Type B pancreatic cell (in vitro differentiated cells): ENCODE results near the gene SLC11A2. TPM values are rescaled to one million over a fixed set of nuclear protein-coding genes. Genes with fewer than 3 reads are reported as not detected.
A peak's percentile ranks its signal among the peaks of the same experiment; 100 is the strongest.

Experiments used
- DNase-seq: peaks from one replicate; pipeline ENCODE4 v3.0.0; 2021; ENCODE audit warnings: mixed read lengths; ENCODE audit not compliant: unreplicated experiment; ENCODE audit errors: extremely low spot score
- H3K27ac Mint-ChIP-seq: 2 replicates; pipeline ENCODE4 v1.8.0; 2021; ENCODE audit warnings: mild to moderate bottlenecking, mixed read lengths
- H3K27me3 Mint-ChIP-seq: 2 replicates; pipeline ENCODE4 v1.8.0; 2021; ENCODE audit warnings: mixed read lengths
- H3K36me3 Mint-ChIP-seq: 2 replicates; pipeline ENCODE4 v1.8.0; 2021; ENCODE audit warnings: mixed read lengths
- H3K4me1 Mint-ChIP-seq: one replicate; pipeline ENCODE4 v1.8.0; 2021; ENCODE audit warnings: mixed read lengths; ENCODE audit not compliant: unreplicated experiment
- H3K4me3 Mint-ChIP-seq: 2 replicates; pipeline ENCODE4 v1.8.0; 2021; ENCODE audit warnings: mild to moderate bottlenecking, mixed read lengths
- H3K9me3 Mint-ChIP-seq: 2 replicates; pipeline ENCODE4 v1.8.0; 2021; ENCODE audit warnings: mixed read lengths
- total RNA-seq: library from RNA; stranded (reverse); gene quantifications from 2 replicates; pipeline ENCODE4 v1.2.1, GENCODE V29; 2021; ENCODE audit warnings: low replicate concordance
- TF ChIP-seq, protein P1 (sequence below): fragments of 200-600 bp; sonication (generic); conservative IDR thresholded peaks from 2 replicates; pipeline ENCODE4 v1.5.0; 2021; ENCODE audit warnings: antibody characterized with exemption, mild to moderate bottlenecking

The SLC11A2 gene
- total RNA-seq, 1 donor from 2014 or later = 56.3 TPM

DNA sequence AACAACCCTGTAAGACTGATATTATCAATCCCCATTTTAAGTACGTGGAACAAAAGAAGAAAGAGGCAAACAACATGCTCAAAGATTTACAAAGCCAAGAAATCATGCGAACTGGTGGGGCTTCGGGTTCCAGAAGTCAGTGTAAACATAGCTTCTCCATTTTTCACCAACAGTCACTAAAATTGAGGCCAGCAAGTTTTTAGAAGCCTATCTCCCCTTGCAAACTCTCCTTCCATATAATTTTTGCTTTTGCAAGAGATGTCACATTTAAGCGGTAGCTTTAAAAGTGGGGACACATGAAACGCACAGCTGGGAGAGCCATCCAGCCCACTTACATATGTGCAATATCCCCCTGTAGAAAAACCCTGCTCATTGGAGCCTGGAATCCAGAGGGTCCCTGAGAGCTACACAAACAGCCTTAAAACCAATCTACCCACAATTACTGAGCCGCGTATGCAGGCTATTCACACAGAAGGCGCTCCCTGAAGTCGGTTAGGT lies 797 bp downstream of the SLC11A2 start:
- Mint-ChIP-seq H3K27ac (peak overlapping the region; percentile 86), H3K4me3 (peak overlapping the region; percentile 99), H3K9me3 (no peaks in the 10 kb centered on the region), H3K36me3 (no peaks in the 10 kb centered on the region), H3K27me3 (peaks cover 4% of the 10 kb centered on the region), H3K4me1 (peaks cover 48% of the 10 kb centered on the region)
- TF ChIP-seq, protein P1, sequence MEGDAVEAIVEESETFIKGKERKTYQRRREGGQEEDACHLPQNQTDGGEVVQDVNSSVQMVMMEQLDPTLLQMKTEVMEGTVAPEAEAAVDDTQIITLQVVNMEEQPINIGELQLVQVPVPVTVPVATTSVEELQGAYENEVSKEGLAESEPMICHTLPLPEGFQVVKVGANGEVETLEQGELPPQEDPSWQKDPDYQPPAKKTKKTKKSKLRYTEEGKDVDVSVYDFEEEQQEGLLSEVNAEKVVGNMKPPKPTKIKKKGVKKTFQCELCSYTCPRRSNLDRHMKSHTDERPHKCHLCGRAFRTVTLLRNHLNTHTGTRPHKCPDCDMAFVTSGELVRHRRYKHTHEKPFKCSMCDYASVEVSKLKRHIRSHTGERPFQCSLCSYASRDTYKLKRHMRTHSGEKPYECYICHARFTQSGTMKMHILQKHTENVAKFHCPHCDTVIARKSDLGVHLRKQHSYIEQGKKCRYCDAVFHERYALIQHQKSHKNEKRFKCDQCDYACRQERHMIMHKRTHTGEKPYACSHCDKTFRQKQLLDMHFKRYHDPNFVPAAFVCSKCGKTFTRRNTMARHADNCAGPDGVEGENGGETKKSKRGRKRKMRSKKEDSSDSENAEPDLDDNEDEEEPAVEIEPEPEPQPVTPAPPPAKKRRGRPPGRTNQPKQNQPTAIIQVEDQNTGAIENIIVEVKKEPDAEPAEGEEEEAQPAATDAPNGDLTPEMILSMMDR = no peak
- no peak for DNase-seq

DNA sequence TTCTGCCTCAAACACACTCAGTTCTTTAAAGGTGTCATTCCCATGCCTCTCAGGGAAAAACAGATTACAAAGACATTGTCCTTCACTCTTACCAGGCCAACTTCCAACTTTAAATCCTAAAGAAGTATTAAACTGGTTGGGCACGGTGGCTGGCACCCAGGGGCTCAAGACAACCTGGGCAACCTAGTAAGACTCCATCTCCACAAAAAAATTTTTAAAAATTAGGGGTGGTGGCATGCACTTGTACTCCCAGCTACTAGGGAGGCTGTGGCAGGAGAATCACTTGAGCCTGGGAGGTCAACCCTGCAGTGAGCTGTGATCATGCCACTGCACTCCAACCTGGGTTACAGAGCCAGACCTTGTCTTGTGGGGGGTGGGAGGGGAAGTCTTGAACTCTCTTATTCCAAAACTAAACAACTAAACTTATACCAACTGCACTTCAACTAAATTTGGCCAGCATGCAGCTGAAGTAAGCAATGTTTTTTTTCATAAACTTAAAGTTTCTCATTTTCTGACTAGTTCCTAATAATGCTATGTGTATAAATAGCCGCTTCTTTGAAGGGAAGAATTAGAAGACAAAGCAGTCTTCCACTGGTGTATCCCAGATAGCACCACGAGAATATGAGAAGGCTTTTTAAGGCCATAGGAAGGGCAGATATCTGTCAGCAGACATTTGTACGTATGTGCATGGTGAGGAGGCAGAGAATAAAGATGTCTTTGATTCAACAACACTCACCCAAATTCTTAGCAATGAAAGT lies 2.4 kb downstream of the SLC11A2 start:
- no peaks in the 10 kb centered on the region for H3K36me3 Mint-ChIP-seq
- H3K27me3 Mint-ChIP-seq = peaks cover 3% of the 10 kb centered on the region
- H3K4me1 Mint-ChIP-seq = peaks cover 40% of the 10 kb centered on the region
- DNase-seq = no peak
- TF ChIP-seq, protein P1 = no peak
- H3K27ac Mint-ChIP-seq = peak overlapping the region; percentile 86
- H3K9me3 Mint-ChIP-seq = no peaks in the 10 kb centered on the region
- H3K4me3 Mint-ChIP-seq = peak overlapping the region; percentile 99

DNA sequence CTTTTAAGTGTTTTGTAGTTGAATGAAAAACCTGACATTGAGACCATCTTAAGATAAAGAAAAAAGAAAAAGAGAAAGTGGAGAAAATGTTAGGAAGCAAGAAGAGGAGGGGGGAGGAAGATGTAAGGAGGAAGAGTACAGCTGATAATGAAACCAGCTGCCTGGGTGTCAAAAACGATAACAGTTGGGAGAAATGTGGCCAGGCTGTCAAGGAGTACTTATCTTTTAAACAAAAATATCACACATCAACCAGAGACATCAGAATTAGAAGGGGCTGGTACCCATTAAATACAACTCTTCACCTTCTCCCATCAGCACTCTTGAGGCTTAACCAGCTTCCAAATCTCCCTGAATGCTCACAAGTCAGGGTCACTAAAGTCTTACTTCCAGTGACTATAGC lies 4.5 kb downstream of the SLC11A2 start:
- H3K27ac Mint-ChIP-seq = no peak overlapping the region

DNA sequence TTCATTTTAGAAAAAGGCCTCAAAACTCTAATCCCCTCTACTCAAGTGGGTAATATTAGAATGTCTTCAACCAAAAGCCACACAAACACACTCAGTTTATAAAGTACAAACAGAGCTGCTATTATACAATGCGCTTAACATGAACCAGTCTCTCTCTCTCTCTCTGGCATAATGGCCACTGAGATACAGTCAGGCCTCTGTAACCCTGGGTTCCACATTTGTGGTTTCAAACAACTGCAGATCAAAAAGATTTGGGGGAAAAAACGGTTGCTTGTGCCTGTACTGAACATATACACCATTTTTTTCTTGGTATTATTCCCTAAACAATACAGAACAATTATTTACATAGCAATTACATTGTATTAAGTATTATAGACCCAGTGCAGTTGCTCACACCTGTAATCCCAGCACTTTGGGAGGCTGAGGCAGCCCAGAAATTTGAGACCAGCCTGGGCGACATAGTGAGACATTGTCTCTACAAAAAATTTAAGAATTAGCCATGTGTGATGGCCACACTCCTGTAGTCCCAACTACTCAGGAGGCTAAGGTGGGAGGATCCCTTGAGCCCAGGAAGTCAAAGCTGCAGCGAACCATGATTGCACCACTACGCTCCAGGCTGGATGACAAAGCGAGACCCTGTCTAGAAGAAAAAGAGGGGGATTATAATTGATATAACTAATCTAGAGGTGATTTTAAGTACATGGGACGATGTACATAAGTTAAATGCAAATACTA lies 5.6 kb downstream of the SLC11A2 start:
- Mint-ChIP-seq H3K4me3 (no peak overlapping the region), H3K4me1 (peaks cover 24% of the 10 kb centered on the region), H3K36me3 (no peaks in the 10 kb centered on the region), H3K27ac (no peak overlapping the region), H3K27me3 (no peaks in the 10 kb centered on the region), H3K9me3 (no peaks in the 10 kb centered on the region)
- no peak for DNase-seq
- TF ChIP-seq, protein P1 = no peak

More for the DNA sequence above, 4.5 kb downstream of the SLC11A2 start:
- no peaks in the 10 kb centered on the region for H3K9me3 Mint-ChIP-seq
- no peak overlapping the region for H3K4me3 Mint-ChIP-seq
- TF ChIP-seq, protein P1 = no peak
- no peaks in the 10 kb centered on the region for H3K27me3 Mint-ChIP-seq
- DNase-seq = no peak
- H3K4me1 Mint-ChIP-seq = peaks cover 24% of the 10 kb centered on the region
- no peaks in the 10 kb centered on the region for H3K36me3 Mint-ChIP-seq

DNA sequence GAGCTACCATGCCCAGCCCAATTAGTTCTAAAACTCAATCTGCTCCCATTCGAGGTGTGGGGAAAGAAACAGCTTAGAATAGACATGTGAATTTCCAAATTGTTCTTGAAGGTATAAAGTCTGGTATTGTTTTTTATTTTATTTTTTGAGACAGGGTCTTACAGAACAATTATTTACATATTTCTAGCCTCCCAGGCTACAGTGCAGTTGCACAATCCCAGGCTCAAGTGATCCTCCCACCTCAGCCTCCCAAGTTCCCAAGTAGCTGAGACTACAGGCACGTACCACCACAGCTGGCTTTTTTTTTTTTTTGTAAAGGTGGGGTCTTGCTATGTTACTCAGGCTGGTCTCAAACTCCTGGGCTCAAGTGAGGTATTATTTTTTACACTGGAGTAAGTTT lies 6.3 kb downstream of the SLC11A2 start:
- Mint-ChIP-seq H3K27ac (no peak overlapping the region), H3K4me3 (no peak overlapping the region), H3K4me1 (peaks cover 22% of the 10 kb centered on the region)

More for the DNA sequence above, 6.3 kb downstream of the SLC11A2 start:
- no peaks in the 10 kb centered on the region for H3K27me3 Mint-ChIP-seq
- H3K9me3 Mint-ChIP-seq = no peaks in the 10 kb centered on the region
- no peaks in the 10 kb centered on the region for H3K36me3 Mint-ChIP-seq
- DNase-seq = no peak
- TF ChIP-seq, protein P1 = no peak
